Measurements from ENCODE around the gene SLC25A2.
"Not testable (repeated sequence)": the region's sequence is repeated elsewhere in the genome, so short reads cannot be mapped to it uniquely, and the experiment has no call there.

Gene SLC25A2

GRCh38 chr5:141316963-141317362, 13.1 kb upstream of the SLC25A2 start:
- DNase-seq (ENCODE audit: extremely low read depth in 1 of 2, low read depth in 1 of 2): not testable (repeated sequence)

GRCh38 chr5:141313711-141314110, 9.9 kb upstream of the SLC25A2 start:
- DNase-seq (ENCODE audit: extremely low read depth in 1 of 2, low read depth in 1 of 2): no peak

- DNase-seq (ENCODE audit: extremely low read depth in 1 of 2, low read depth in 1 of 2): no peak
Observed at GRCh38 chr5:141306630-141307029, 2.8 kb upstream of the SLC25A2 start.

GRCh38 chr5:141298376-141298775, 5.5 kb downstream of the SLC25A2 start:
- DNase-seq (ENCODE audit: extremely low read depth in 1 of 2, low read depth in 1 of 2): no peak

- no peak for DNase-seq (ENCODE audit: extremely low read depth in 1 of 2, low read depth in 1 of 2)
Observed at GRCh38 chr5:141272906-141273305, 30.9 kb downstream of the SLC25A2 start.

- no peak for DNase-seq (ENCODE audit: extremely low read depth in 1 of 2, low read depth in 1 of 2)
Observed at GRCh38 chr5:141269195-141269594, 34.7 kb downstream of the SLC25A2 start.

- DNase-seq (ENCODE audit: extremely low read depth in 1 of 2, low read depth in 1 of 2): no peak
Observed at GRCh38 chr5:141261238-141261546, 42.7 kb downstream of the SLC25A2 start.

GRCh38 chr5:141260458-141261237, 43.2 kb downstream of the SLC25A2 start:
- no peak for DNase-seq (ENCODE audit: extremely low read depth in 1 of 2, low read depth in 1 of 2)

- DNase-seq (ENCODE audit: extremely low read depth in 1 of 2, low read depth in 1 of 2): no peak
Observed at GRCh38 chr5:141258948-141259347, 44.9 kb downstream of the SLC25A2 start.

GRCh38 chr5:141258464-141258863, 45.4 kb downstream of the SLC25A2 start:
- DNase-seq (ENCODE audit: extremely low read depth in 1 of 2, low read depth in 1 of 2): no peak

Data from activated CD8-positive, alpha-beta memory T cell treated with anti-CD3 and anti-CD28 coated beads for 1 hour (primary cell).